Measurements from ENCODE around the gene NMD3. TPM values are rescaled to one million over a fixed set of nuclear protein-coding genes. Genes with fewer than 3 reads are reported as not detected.

The NMD3 gene
- total RNA-seq, 2 experiments from 2014 or later: 89.3 to 97.7 TPM

GRCh38 chr3:161217496-161217895 lies 3.6 kb upstream of the NMD3 start:
- Mint-ChIP-seq H3K27ac (no peak overlapping the region), H3K4me1 (peaks cover 6% of the 10 kb centered on the region), H3K36me3 (peaks cover 10% of the 10 kb centered on the region), H3K27me3 (peaks cover 18% of the 10 kb centered on the region), H3K9me3 (no peaks in the 10 kb centered on the region), H3K4me3 (no peak overlapping the region)
- no peak for DNase-seq

- H3K27ac Mint-ChIP-seq: no peak overlapping the region
- H3K4me1 Mint-ChIP-seq: peaks cover 18% of the 10 kb centered on the region
- no peaks in the 10 kb centered on the region for H3K9me3 Mint-ChIP-seq
- H3K27me3 Mint-ChIP-seq: peaks cover 18% of the 10 kb centered on the region
- H3K4me3 Mint-ChIP-seq: no peak overlapping the region
- H3K36me3 Mint-ChIP-seq: peaks cover 25% of the 10 kb centered on the region
- DNase-seq: no peak
Observed at GRCh38 chr3:161219495-161219894, 1.6 kb upstream of the NMD3 start.

GRCh38 chr3:161221806-161222600 lies 892 bp downstream of the NMD3 start:
- H3K36me3 Mint-ChIP-seq: peaks cover 37% of the 10 kb centered on the region
- H3K27me3 Mint-ChIP-seq: no peaks in the 10 kb centered on the region
- no peaks in the 10 kb centered on the region for H3K9me3 Mint-ChIP-seq
- H3K4me1 Mint-ChIP-seq: peaks cover 25% of the 10 kb centered on the region
- H3K4me3 Mint-ChIP-seq: peak overlapping the region; percentile 92
- H3K27ac Mint-ChIP-seq: peak overlapping the region; percentile 91
- no peak for DNase-seq

- H3K27me3 Mint-ChIP-seq: no peaks in the 10 kb centered on the region
- H3K27ac Mint-ChIP-seq: no peak overlapping the region
- no peaks in the 10 kb centered on the region for H3K9me3 Mint-ChIP-seq
- peak overlapping the region; percentile 92 for H3K4me3 Mint-ChIP-seq
- H3K4me1 Mint-ChIP-seq: peaks cover 26% of the 10 kb centered on the region
- H3K36me3 Mint-ChIP-seq: peaks cover 39% of the 10 kb centered on the region
- no peak for DNase-seq
Observed at GRCh38 chr3:161222662-161223061, 1.6 kb downstream of the NMD3 start.

- H3K36me3 Mint-ChIP-seq: peaks cover 37% of the 10 kb centered on the region
- H3K9me3 Mint-ChIP-seq: no peaks in the 10 kb centered on the region
- no peak for DNase-seq
- no peak overlapping the region for H3K27ac Mint-ChIP-seq
- H3K4me3 Mint-ChIP-seq: peak overlapping the region; percentile 25
- H3K4me1 Mint-ChIP-seq: peaks cover 26% of the 10 kb centered on the region
- no peaks in the 10 kb centered on the region for H3K27me3 Mint-ChIP-seq
Observed at GRCh38 chr3:161224786-161225185, 3.7 kb downstream of the NMD3 start.

- Mint-ChIP-seq H3K4me1 (peaks cover 4% of the 10 kb centered on the region), H3K36me3 (peaks cover 14% of the 10 kb centered on the region), H3K27me3 (no peaks in the 10 kb centered on the region), H3K4me3 (no peak overlapping the region), H3K9me3 (no peaks in the 10 kb centered on the region), H3K27ac (no peak overlapping the region)
- DNase-seq: no peak
Observed at GRCh38 chr3:161230621-161231171, 9.6 kb downstream of the NMD3 start.

- H3K9me3 Mint-ChIP-seq: no peaks in the 10 kb centered on the region
- no peak overlapping the region for H3K27ac Mint-ChIP-seq
- no peak overlapping the region for H3K4me3 Mint-ChIP-seq
- H3K36me3 Mint-ChIP-seq: peaks cover 15% of the 10 kb centered on the region
- H3K27me3 Mint-ChIP-seq: no peaks in the 10 kb centered on the region
- H3K4me1 Mint-ChIP-seq: peaks cover 9% of the 10 kb centered on the region
- DNase-seq: no peak
Observed at GRCh38 chr3:161231861-161232260, 10.8 kb downstream of the NMD3 start.

GRCh38 chr3:161233557-161233956 lies 12.4 kb downstream of the NMD3 start:
- Mint-ChIP-seq H3K27ac (no peak overlapping the region), H3K4me3 (no peak overlapping the region), H3K4me1 (peaks cover 8% of the 10 kb centered on the region), H3K9me3 (no peaks in the 10 kb centered on the region), H3K36me3 (peaks cover 22% of the 10 kb centered on the region), H3K27me3 (no peaks in the 10 kb centered on the region)
- no peak for DNase-seq

GRCh38 chr3:161236240-161236639 lies 15.1 kb downstream of the NMD3 start:
- no peak overlapping the region for H3K27ac Mint-ChIP-seq
- no peaks in the 10 kb centered on the region for H3K9me3 Mint-ChIP-seq
- DNase-seq: no peak
- H3K36me3 Mint-ChIP-seq: peaks cover 22% of the 10 kb centered on the region
- no peak overlapping the region for H3K4me3 Mint-ChIP-seq
- peaks cover 10% of the 10 kb centered on the region for H3K4me1 Mint-ChIP-seq
- H3K27me3 Mint-ChIP-seq: no peaks in the 10 kb centered on the region

GRCh38 chr3:161239700-161240099 lies 18.6 kb downstream of the NMD3 start:
- Mint-ChIP-seq H3K27ac (no peak overlapping the region), H3K4me1 (peaks cover 10% of the 10 kb centered on the region), H3K27me3 (no peaks in the 10 kb centered on the region), H3K4me3 (no peak overlapping the region), H3K9me3 (no peaks in the 10 kb centered on the region), H3K36me3 (peaks cover 23% of the 10 kb centered on the region)
- no peak for DNase-seq

GRCh38 chr3:161244538-161244937 lies 23.4 kb downstream of the NMD3 start:
- peaks cover 14% of the 10 kb centered on the region for H3K36me3 Mint-ChIP-seq

GRCh38 chr3:161247049-161247448 lies 25.9 kb downstream of the NMD3 start:
- H3K9me3 Mint-ChIP-seq: no peaks in the 10 kb centered on the region
- DNase-seq: no peak
- no peak overlapping the region for H3K4me3 Mint-ChIP-seq
- no peak overlapping the region for H3K27ac Mint-ChIP-seq
- no peaks in the 10 kb centered on the region for H3K4me1 Mint-ChIP-seq
- H3K27me3 Mint-ChIP-seq: no peaks in the 10 kb centered on the region
- H3K36me3 Mint-ChIP-seq: peaks cover 23% of the 10 kb centered on the region

More at GRCh38 chr3:161244538-161244937, 23.4 kb downstream of the NMD3 start:
- Mint-ChIP-seq H3K9me3 (no peaks in the 10 kb centered on the region), H3K27ac (no peak overlapping the region), H3K4me3 (no peak overlapping the region), H3K4me1 (peaks cover 2% of the 10 kb centered on the region), H3K27me3 (no peaks in the 10 kb centered on the region)
- no peak for DNase-seq

- Mint-ChIP-seq H3K36me3 (peaks cover 36% of the 10 kb centered on the region), H3K27ac (no peak overlapping the region), H3K4me3 (no peak overlapping the region), H3K9me3 (no peaks in the 10 kb centered on the region), H3K27me3 (no peaks in the 10 kb centered on the region), H3K4me1 (peaks cover 5% of the 10 kb centered on the region)
- DNase-seq: no peak
Observed at GRCh38 chr3:161250116-161250515, 29.0 kb downstream of the NMD3 start.

- H3K36me3 Mint-ChIP-seq: peaks cover 43% of the 10 kb centered on the region
- no peaks in the 10 kb centered on the region for H3K27me3 Mint-ChIP-seq
- no peaks in the 10 kb centered on the region for H3K9me3 Mint-ChIP-seq
- DNase-seq: no peak
- H3K27ac Mint-ChIP-seq: no peak overlapping the region
- peaks cover 10% of the 10 kb centered on the region for H3K4me1 Mint-ChIP-seq
- H3K4me3 Mint-ChIP-seq: no peak overlapping the region
Observed at GRCh38 chr3:161251716-161252115, 30.6 kb downstream of the NMD3 start.

GRCh38 chr3:161252143-161252542 lies 31.0 kb downstream of the NMD3 start:
- Mint-ChIP-seq H3K27me3 (no peaks in the 10 kb centered on the region), H3K27ac (no peak overlapping the region), H3K4me1 (peaks cover 10% of the 10 kb centered on the region), H3K9me3 (no peaks in the 10 kb centered on the region), H3K36me3 (peaks cover 45% of the 10 kb centered on the region), H3K4me3 (no peak overlapping the region)
- DNase-seq: no peak

- Mint-ChIP-seq H3K27ac (no peak overlapping the region), H3K4me1 (peaks cover 15% of the 10 kb centered on the region), H3K9me3 (no peaks in the 10 kb centered on the region), H3K27me3 (no peaks in the 10 kb centered on the region), H3K4me3 (no peak overlapping the region), H3K36me3 (peaks cover 58% of the 10 kb centered on the region)
- no peak for DNase-seq
Observed at GRCh38 chr3:161253711-161254110, 32.6 kb downstream of the NMD3 start.

Data from activated naive CD8-positive, alpha-beta T cell treated with anti-CD3 and anti-CD28 coated beads for 36 hours (primary cell).